K562 (cell line): ENCODE measurements around the gene LNPEP. TPM values are rescaled to one million over a fixed set of nuclear protein-coding genes. Genes with fewer than 3 reads are reported as not detected.

Experiments used
- BRD4 ChIP-seq: fragments of 200-600 bp; sonication (generic); IDR thresholded peaks from 2 replicates; pipeline ENCODE4 v1.6.1; 2017; ENCODE audit warnings: inconsistent platforms
- CXXC5 ChIP-seq: fragments of 250-450 bp; sonication (Bioruptor Pico); IDR thresholded peaks from 2 replicates; pipeline ENCODE4 v1.8.0; 2022; ENCODE audit warnings: inconsistent platforms, mild to moderate bottlenecking, moderate library complexity
- DMBX1 ChIP-seq: fragments of 250-450 bp; sonication (Bioruptor Pico); IDR thresholded peaks from 2 replicates; pipeline ENCODE4 v1.8.0; 2022; ENCODE audit warnings: inconsistent platforms, mild to moderate bottlenecking, moderate library complexity, borderline replicate concordance
- ELF2 ChIP-seq: fragments of 250-450 bp; sonication (Bioruptor Pico); IDR thresholded peaks from 2 replicates; pipeline ENCODE4 v1.5.0; 2021; ENCODE audit warnings: mild to moderate bottlenecking
- ETS2 ChIP-seq: IDR thresholded peaks from 2 replicates; pipeline ENCODE4 v1.6.1; 2016; ENCODE audit warnings: borderline replicate concordance, missing genetic modification characterization, mild to moderate bottlenecking, moderate library complexity, missing compliant biosample characterization; ENCODE audit not compliant: poor library complexity, severe bottlenecking
- GABPB2 ChIP-seq: fragments of 250-450 bp; sonication (Bioruptor Pico); conservative IDR thresholded peaks from 2 replicates; pipeline ENCODE4 v1.5.1; 2021; ENCODE audit warnings: mild to moderate bottlenecking
- HOXB6 ChIP-seq: fragments of 250-450 bp; sonication (Bioruptor Pico); IDR thresholded peaks from 2 replicates; pipeline ENCODE4 v1.5.1; 2022; ENCODE audit warnings: mild to moderate bottlenecking, borderline replicate concordance
- KLF10 ChIP-seq: fragments of 250-450 bp; sonication (Bioruptor Pico); IDR thresholded peaks from 2 replicates; pipeline ENCODE4 v1.6.1; 2021; ENCODE audit warnings: matching md5 sums
- NCOA4 ChIP-seq: fragments of 450-650 bp; IDR thresholded peaks from 2 replicates; pipeline ENCODE4 v1.6.1; 2018; ENCODE audit warnings: mild to moderate bottlenecking; ENCODE audit not compliant: partially characterized antibody
- NFIC ChIP-seq: fragments of 450-650 bp; IDR thresholded peaks from 2 replicates; pipeline ENCODE4 v1.6.1; 2017; ENCODE audit warnings: mild to moderate bottlenecking, inconsistent platforms
- PHF21A ChIP-seq: fragments of 450-650 bp; IDR thresholded peaks from 2 replicates; pipeline ENCODE4 v1.6.1; 2017; ENCODE audit warnings: low read depth, borderline replicate concordance
- POLR3G ChIP-seq: IDR thresholded peaks from 2 replicates; pipeline ENCODE4 v1.6.1; 2011; ENCODE audit not compliant: insufficient read length, insufficient replicate concordance; ENCODE audit errors: extremely low read depth
- PRMT5 ChIP-seq: sonication (generic); formaldehyde crosslinking; IDR thresholded peaks from 2 replicates; pipeline ENCODE4 v1.5.0; 2020; ENCODE audit warnings: missing genetic modification reagents
- SMARCA4 ChIP-seq: fragments of 450-650 bp; IDR thresholded peaks from 2 replicates; pipeline ENCODE4 v1.6.1; 2016
- TAF7 ChIP-seq: fragments of 450-650 bp; IDR thresholded peaks from 2 replicates; pipeline ENCODE4 v1.6.1; 2016; ENCODE audit warnings: missing genetic modification characterization, missing compliant biosample characterization
- TCFL5 ChIP-seq: fragments of 250-450 bp; sonication (Bioruptor Pico); conservative IDR thresholded peaks from 2 replicates; pipeline ENCODE4 v1.6.1; 2021; ENCODE audit warnings: mild to moderate bottlenecking, moderate library complexity, matching md5 sums
- THRAP3 ChIP-seq: fragments of 450-650 bp; IDR thresholded peaks from 2 replicates; pipeline ENCODE4 v1.6.1; 2016; ENCODE audit warnings: mild to moderate bottlenecking, inconsistent platforms, borderline replicate concordance
- TOE1 ChIP-seq, 2 experiments: fragments of 450-650 bp in 1 of 2; sonication (generic) in 1 of 2; formaldehyde crosslinking in 1 of 2; IDR thresholded peaks; 2 replicates each; pipeline versions ENCODE4 v1.7.1 to v1.8.0; 2016 to 2022; ENCODE audit warnings: borderline replicate concordance in 2 of 2, mild to moderate bottlenecking in 2 of 2, antibody characterized with exemption in 1 of 2, inconsistent platforms in 1 of 2, low read depth in 1 of 2, missing genetic modification reagents in 1 of 2, moderate library complexity in 1 of 2
- polyA plus RNA-seq, 8 experiments: library from polyadenylated mRNA; depleted of rRNA in 4 of 8; stranded (reverse) in 5 of 8; unstranded in 3 of 8; fragments of >200 nt; fragmentation: Nextera tagmentation in 2 of 8; fragmentation: Illumina TruSeq in 1 of 8; extraction: Ambion mirVana in 2 of 8; extraction: Trizol in 1 of 8; gene quantifications; 2 replicates each; pipeline versions ENCODE4 v1.2.1 to v1.2.3, GENCODE V29; 2011 to 2014; ENCODE audit warnings: inconsistent platforms in 1 of 8, missing spikeins in 1 of 8
- total RNA-seq, 7 experiments: library from RNA; depleted of rRNA in 6 of 7; stranded (reverse); fragments of >200 nt in 6 of 7; fragmentation: Illumina TruSeq in 2 of 7; extraction: Trizol in 2 of 7; gene quantifications; 2 replicates each; pipeline versions ENCODE4 v1.2.1 to v1.2.3, GENCODE V29; 2011 to 2021; ENCODE audit warnings: low replicate concordance in 1 of 7
- TF ChIP-seq, protein P1 (sequence below): sonication (generic); formaldehyde crosslinking; IDR thresholded peaks from 2 replicates; pipeline ENCODE4 v1.8.0; 2022; ENCODE audit warnings: mild to moderate bottlenecking, missing genetic modification reagents, borderline replicate concordance
- TF ChIP-seq, protein P2 (sequence below): fragments of 450-650 bp; IDR thresholded peaks from 2 replicates; pipeline ENCODE4 v1.6.1; 2017; ENCODE audit warnings: antibody characterized with exemption, mild to moderate bottlenecking

The LNPEP gene
- total and polyA plus RNA-seq, 9 of the 15 experiments (the other 6 are each of a cell fraction or from before 2014, with no cell fraction given), result 2.6 to 27.9 (median 11.2) TPM

DNA sequence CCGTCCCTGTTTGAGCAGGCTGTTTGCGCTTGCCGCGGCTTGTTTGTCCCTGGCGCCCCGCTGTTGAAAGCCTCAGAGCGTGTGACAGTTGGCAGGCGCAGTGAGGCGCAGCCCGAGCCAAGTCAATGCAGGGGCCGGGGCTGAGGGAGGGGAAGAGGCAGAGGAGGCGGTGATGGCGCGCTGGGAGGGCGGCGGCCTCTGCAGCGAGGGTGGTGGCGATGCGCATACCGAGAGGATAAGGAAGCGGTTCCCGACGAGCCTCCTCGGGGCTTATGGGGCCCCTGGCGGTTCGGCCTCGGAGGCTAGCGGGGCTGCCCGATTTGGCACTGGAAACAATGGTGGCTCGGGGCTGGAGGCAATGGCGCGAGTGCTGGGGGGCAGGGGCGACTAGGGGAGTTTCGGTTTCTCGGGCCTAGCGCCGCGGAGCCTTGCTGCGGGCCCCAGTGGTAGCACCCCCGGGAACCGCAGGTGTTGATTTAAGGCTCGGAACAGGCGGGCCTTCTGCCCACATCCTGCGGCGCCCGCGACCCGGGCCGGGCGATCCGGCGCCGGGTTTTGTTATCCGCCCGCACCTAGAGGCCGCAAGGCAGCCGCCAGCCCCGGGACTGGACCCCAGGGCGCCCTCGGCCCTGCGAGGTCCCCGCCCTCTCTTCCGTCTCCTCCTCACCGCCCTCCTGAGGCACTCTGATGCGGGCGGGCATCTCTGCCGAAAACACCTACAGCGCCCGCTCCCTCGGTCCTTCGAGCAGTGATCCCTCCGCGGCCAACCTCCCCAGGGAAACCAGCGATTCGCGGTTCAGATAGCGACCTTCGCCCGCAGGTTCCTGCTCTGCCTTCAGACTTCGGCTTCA, 947 bp upstream of the LNPEP start (continued):
- TF ChIP-seq NFIC (peak; percentile 57), KLF10 (CRISPR knock-in tag) (no peak), PHF21A (peak; percentile 96), NCOA4 (no peak), CXXC5 (CRISPR knock-in tag) (peak; percentile 92), PRMT5 (CRISPR knock-in tag) (no peak), HOXB6 (CRISPR knock-in tag) (no peak), ELF2 (CRISPR knock-in tag) (no peak), GABPB2 (CRISPR knock-in tag) (no peak), SMARCA4 (peak; percentile 51), DMBX1 (CRISPR knock-in tag) (peak; percentile 51; the same call in 1 of the 2 replicates), TCFL5 (CRISPR knock-in tag) (no peak), TOE1 (IDR thresholded peaks at IDR 0.05; ENCODE audit: borderline replicate concordance) (peak; percentile 89), TOE1 (CRISPR knock-in tag; IDR thresholded peaks at IDR 0.05; ENCODE audit: borderline replicate concordance, low read depth) (no peak; the same call in 1 of the 2 replicates), THRAP3 (no peak), BRD4 (no peak; the same call in 1 of the 2 replicates), POLR3G (no peak), TAF7 (tag) (peak; percentile 23; the same call in 1 of the 2 replicates), ETS2 (tag) (peak; percentile 64)
- TF ChIP-seq, protein P1, sequence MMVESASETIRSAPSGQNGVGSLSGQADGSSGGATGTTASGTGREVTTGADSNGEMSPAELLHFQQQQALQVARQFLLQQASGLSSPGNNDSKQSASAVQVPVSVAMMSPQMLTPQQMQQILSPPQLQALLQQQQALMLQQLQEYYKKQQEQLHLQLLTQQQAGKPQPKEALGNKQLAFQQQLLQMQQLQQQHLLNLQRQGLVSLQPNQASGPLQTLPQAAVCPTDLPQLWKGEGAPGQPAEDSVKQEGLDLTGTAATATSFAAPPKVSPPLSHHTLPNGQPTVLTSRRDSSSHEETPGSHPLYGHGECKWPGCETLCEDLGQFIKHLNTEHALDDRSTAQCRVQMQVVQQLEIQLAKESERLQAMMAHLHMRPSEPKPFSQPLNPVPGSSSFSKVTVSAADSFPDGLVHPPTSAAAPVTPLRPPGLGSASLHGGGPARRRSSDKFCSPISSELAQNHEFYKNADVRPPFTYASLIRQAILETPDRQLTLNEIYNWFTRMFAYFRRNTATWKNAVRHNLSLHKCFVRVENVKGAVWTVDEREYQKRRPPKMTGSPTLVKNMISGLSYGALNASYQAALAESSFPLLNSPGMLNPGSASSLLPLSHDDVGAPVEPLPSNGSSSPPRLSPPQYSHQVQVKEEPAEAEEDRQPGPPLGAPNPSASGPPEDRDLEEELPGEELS, result no peak; the same call in 1 of the 2 replicates
- TF ChIP-seq, protein P2, sequence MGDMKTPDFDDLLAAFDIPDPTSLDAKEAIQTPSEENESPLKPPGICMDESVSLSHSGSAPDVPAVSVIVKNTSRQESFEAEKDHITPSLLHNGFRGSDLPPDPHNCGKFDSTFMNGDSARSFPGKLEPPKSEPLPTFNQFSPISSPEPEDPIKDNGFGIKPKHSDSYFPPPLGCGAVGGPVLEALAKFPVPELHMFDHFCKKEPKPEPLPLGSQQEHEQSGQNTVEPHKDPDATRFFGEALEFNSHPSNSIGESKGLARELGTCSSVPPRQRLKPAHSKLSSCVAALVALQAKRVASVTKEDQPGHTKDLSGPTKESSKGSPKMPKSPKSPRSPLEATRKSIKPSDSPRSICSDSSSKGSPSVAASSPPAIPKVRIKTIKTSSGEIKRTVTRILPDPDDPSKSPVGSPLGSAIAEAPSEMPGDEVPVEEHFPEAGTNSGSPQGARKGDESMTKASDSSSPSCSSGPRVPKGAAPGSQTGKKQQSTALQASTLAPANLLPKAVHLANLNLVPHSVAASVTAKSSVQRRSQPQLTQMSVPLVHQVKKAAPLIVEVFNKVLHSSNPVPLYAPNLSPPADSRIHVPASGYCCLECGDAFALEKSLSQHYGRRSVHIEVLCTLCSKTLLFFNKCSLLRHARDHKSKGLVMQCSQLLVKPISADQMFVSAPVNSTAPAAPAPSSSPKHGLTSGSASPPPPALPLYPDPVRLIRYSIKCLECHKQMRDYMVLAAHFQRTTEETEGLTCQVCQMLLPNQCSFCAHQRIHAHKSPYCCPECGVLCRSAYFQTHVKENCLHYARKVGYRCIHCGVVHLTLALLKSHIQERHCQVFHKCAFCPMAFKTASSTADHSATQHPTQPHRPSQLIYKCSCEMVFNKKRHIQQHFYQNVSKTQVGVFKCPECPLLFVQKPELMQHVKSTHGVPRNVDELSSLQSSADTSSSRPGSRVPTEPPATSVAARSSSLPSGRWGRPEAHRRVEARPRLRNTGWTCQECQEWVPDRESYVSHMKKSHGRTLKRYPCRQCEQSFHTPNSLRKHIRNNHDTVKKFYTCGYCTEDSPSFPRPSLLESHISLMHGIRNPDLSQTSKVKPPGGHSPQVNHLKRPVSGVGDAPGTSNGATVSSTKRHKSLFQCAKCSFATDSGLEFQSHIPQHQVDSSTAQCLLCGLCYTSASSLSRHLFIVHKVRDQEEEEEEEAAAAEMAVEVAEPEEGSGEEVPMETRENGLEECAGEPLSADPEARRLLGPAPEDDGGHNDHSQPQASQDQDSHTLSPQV, result 0 out of 2 replicates have a peak, but pooled peaks have one; percentile 56
